Neural cell (in vitro differentiated cells): ENCODE results near the gene AK1. TPM values are rescaled to one million over a fixed set of nuclear protein-coding genes. Genes with fewer than 3 reads are reported as not detected.

Experiments used
- H2AFZ ChIP-seq: fragments of 200-600, 300-800 bp; sonication (generic), shearing (Covaris generic); 2 replicates; pipeline ENCODE4 v1.6.0; 2014; ENCODE audit warnings: low read depth, mild to moderate bottlenecking, antibody characterized with exemption, low read length, moderate library complexity
- H3F3A ChIP-seq: fragments of 200-600 bp; shearing (Covaris generic); 2 replicates; pipeline ENCODE4 v1.6.1; 2016; ENCODE audit warnings: mild to moderate bottlenecking, moderate library complexity, mixed read lengths, antibody characterized with exemption, low read length; ENCODE audit not compliant: insufficient read depth, poor library complexity, severe bottlenecking
- H3K27ac ChIP-seq: fragments of 200-600, 300-800 bp; sonication (generic), shearing (Covaris generic); 2 replicates; pipeline ENCODE4 v1.5.1; 2014; ENCODE audit warnings: mild to moderate bottlenecking, low read length, moderate library complexity
- H3K27me3 ChIP-seq: fragments of 300-800, 200-600 bp; sonication (generic), shearing (Covaris generic); 2 replicates; pipeline ENCODE4 v1.6.0; 2014; ENCODE audit warnings: mild to moderate bottlenecking, low read depth, low read length, moderate library complexity; ENCODE audit not compliant: insufficient read depth
- H3K36me3 ChIP-seq: fragments of 300-800, 200-600 bp; sonication (generic), shearing (Covaris generic); 2 replicates; pipeline ENCODE4 v1.5.1; 2014; ENCODE audit warnings: mild to moderate bottlenecking, antibody characterized with exemption, low read length, moderate library complexity; ENCODE audit not compliant: insufficient read depth
- H3K4me2 ChIP-seq: fragments of 300-800, 200-600 bp; sonication (generic), shearing (Covaris generic); 2 replicates; pipeline ENCODE4 v1.6.0; 2014; ENCODE audit warnings: mild to moderate bottlenecking, low read length
- H3K4me3 ChIP-seq: fragments of 300-800, 200-600 bp; sonication (generic), shearing (Covaris generic); 2 replicates; pipeline ENCODE4 v1.5.1; 2014; ENCODE audit warnings: mild to moderate bottlenecking, low read length, moderate library complexity
- H3K79me2 ChIP-seq: fragments of 200-600 bp; shearing (Covaris generic); replicated peaks from 2 replicates; pipeline ENCODE4 v1.6.0; 2014; ENCODE audit warnings: mild to moderate bottlenecking, low read length, moderate library complexity; ENCODE audit not compliant: insufficient read depth
- H3K9ac ChIP-seq: fragments of 300-800, 200-600 bp; sonication (generic), shearing (Covaris generic); 2 replicates; pipeline ENCODE4 v1.6.1; 2016; ENCODE audit warnings: mild to moderate bottlenecking, low read length, mixed read lengths
- H3K9me2 ChIP-seq: fragments of 200-600 bp; shearing (Covaris generic); 2 replicates; pipeline ENCODE4 v1.6.1; 2016; ENCODE audit warnings: mild to moderate bottlenecking, low read length, mixed read lengths; ENCODE audit not compliant: insufficient read depth
- H3K9me3 ChIP-seq: fragments of 200-600, 300-800 bp; sonication (generic), shearing (Covaris generic); 2 replicates; pipeline ENCODE4 v1.6.1; 2016; ENCODE audit warnings: mild to moderate bottlenecking, mixed run types, low read length, moderate library complexity, mixed read lengths
- H4K20me1 ChIP-seq: fragments of 200-600 bp; shearing (Covaris generic); 2 replicates; pipeline ENCODE4 v1.6.1; 2016; ENCODE audit warnings: mild to moderate bottlenecking, mixed run types; ENCODE audit not compliant: insufficient read depth
- EP300 ChIP-seq: fragments of 450-650 bp; conservative IDR thresholded peaks from 2 replicates; pipeline ENCODE4 v1.6.1; 2014; ENCODE audit warnings: antibody characterized with exemption, mild to moderate bottlenecking, moderate library complexity; ENCODE audit not compliant: poor library complexity, severe bottlenecking
- EZH2 ChIP-seq: fragments of 200-600, 300-800 bp; shearing (Covaris generic), sonication (generic); IDR thresholded peaks from 2 replicates; pipeline ENCODE4 v1.6.1; 2014; ENCODE audit warnings: antibody characterized with exemption, low read length, borderline replicate concordance, mild to moderate bottlenecking; ENCODE audit not compliant: insufficient read depth, poor library complexity, severe bottlenecking
- MXI1 ChIP-seq: fragments of 450-650 bp; conservative IDR thresholded peaks from 2 replicates; pipeline ENCODE4 v1.6.1; 2014; ENCODE audit warnings: antibody characterized with exemption, mild to moderate bottlenecking; ENCODE audit not compliant: poor library complexity, severe bottlenecking
- POLR2AphosphoS5 ChIP-seq: IDR thresholded peaks from 2 replicates; pipeline ENCODE4 v1.6.1; 2012
- RAD21 ChIP-seq: fragments of 450-650 bp; conservative IDR thresholded peaks from 2 replicates; pipeline ENCODE4 v1.6.1; 2014; ENCODE audit warnings: antibody characterized with exemption, mild to moderate bottlenecking, moderate library complexity
- REST ChIP-seq: IDR thresholded peaks from 2 replicates; pipeline ENCODE4 v1.6.1; 2012; ENCODE audit warnings: borderline replicate concordance
- SMC3 ChIP-seq: fragments of 450-650 bp; conservative IDR thresholded peaks from 2 replicates; pipeline ENCODE4 v1.6.1; 2014; ENCODE audit warnings: antibody characterized with exemption, mild to moderate bottlenecking, moderate library complexity; ENCODE audit not compliant: poor library complexity
- TAF1 ChIP-seq: IDR thresholded peaks from 2 replicates; pipeline ENCODE4 v1.6.1; 2012; ENCODE audit warnings: low read depth
- polyA plus RNA-seq: library from polyadenylated mRNA; depleted of rRNA; stranded (reverse); fragments of >200 nt; gene quantifications from 2 replicates; pipeline ENCODE4 v1.2.3, GENCODE V29; 2014
- TF ChIP-seq, protein P1 (sequence below): fragments of 450-650 bp; IDR thresholded peaks from 2 replicates; pipeline ENCODE4 v1.5.1; 2014; ENCODE audit warnings: antibody characterized with exemption, mild to moderate bottlenecking, moderate library complexity; ENCODE audit not compliant: poor library complexity, severe bottlenecking

AK1 gene
- polyA plus RNA-seq, 1 donor from 2014 or later, result 105 TPM

GRCh38 chr9:127871531-127871930, 5.9 kb downstream of the AK1 start:
- Histone ChIP-seq H2AFZ (no peak overlapping the region), H3K27me3 (no peaks in the 10 kb centered on the region), H3K4me2 (no peak overlapping the region), H3K4me3 (no peak overlapping the region), H3K27ac (no peak overlapping the region), H3K36me3 (no peaks in the 10 kb centered on the region), H3K9ac (no peak overlapping the region), H3K79me2 (no peaks in the 10 kb centered on the region), H3F3A (no peaks in the 10 kb centered on the region), H3K9me2 (no peaks in the 10 kb centered on the region), H3K9me3 (no peaks in the 10 kb centered on the region), H4K20me1 (no peaks in the 10 kb centered on the region)
- no peak for TF ChIP-seq EZH2
- TF ChIP-seq TAF1, result no peak
- TF ChIP-seq POLR2AphosphoS5, result no peak
- TF ChIP-seq, protein P1, sequence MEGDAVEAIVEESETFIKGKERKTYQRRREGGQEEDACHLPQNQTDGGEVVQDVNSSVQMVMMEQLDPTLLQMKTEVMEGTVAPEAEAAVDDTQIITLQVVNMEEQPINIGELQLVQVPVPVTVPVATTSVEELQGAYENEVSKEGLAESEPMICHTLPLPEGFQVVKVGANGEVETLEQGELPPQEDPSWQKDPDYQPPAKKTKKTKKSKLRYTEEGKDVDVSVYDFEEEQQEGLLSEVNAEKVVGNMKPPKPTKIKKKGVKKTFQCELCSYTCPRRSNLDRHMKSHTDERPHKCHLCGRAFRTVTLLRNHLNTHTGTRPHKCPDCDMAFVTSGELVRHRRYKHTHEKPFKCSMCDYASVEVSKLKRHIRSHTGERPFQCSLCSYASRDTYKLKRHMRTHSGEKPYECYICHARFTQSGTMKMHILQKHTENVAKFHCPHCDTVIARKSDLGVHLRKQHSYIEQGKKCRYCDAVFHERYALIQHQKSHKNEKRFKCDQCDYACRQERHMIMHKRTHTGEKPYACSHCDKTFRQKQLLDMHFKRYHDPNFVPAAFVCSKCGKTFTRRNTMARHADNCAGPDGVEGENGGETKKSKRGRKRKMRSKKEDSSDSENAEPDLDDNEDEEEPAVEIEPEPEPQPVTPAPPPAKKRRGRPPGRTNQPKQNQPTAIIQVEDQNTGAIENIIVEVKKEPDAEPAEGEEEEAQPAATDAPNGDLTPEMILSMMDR, result no peak
- no peak for TF ChIP-seq REST
- no peak for TF ChIP-seq MXI1
- no peak for TF ChIP-seq SMC3

DNA sequence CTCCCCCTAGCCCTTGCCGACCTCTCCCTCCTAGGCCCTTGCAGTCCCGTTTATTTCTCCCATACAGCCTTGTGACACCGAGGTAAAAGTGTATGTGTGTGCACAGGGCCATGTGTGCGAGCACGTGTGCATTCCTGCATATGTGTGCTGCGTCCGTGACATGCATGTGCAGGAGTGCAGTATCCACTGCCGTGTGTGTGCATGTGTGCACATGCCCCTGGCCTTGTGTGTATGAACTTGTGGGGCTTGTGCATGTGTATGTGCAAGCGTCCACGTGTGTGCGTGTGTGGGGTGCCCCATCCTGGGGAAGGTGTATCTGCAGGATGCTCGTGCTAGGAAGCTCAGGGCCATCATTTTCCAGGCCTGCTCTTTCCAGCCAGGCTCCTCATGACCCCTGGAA, 6.6 kb downstream of the AK1 start:
- Histone ChIP-seq H3K4me3 (no peak overlapping the region), H3K9me3 (no peaks in the 10 kb centered on the region), H3K4me2 (no peak overlapping the region), H4K20me1 (no peaks in the 10 kb centered on the region), H3K27me3 (no peaks in the 10 kb centered on the region), H3K9me2 (no peaks in the 10 kb centered on the region), H2AFZ (no peak overlapping the region), H3K27ac (no peak overlapping the region), H3K79me2 (no peaks in the 10 kb centered on the region), H3K36me3 (no peaks in the 10 kb centered on the region), H3K9ac (no peak overlapping the region), H3F3A (no peaks in the 10 kb centered on the region)
- TF ChIP-seq POLR2AphosphoS5 (no peak), RAD21 (no peak), EP300 (no peak), SMC3 (no peak), TAF1 (no peak), EZH2 (no peak), REST (no peak), MXI1 (no peak)
- TF ChIP-seq, protein P1, result no peak
